OCI-LY3 (cell line): Measurements from ENCODE around the gene C1QL3.

ENCODE experiments used
- H2AFZ ChIP-seq: fragments of 200-600, 300-600 bp; shearing (Covaris generic); 2 replicates; pipeline ENCODE4 v1.6.0; 2014; ENCODE audit warnings: antibody characterized with exemption, low read depth, low read length
- H3K27ac ChIP-seq: fragments of 200-600, 300-600 bp; sonication (generic); 2 replicates; pipeline ENCODE4 v1.5.1; 2014; ENCODE audit warnings: mild to moderate bottlenecking, low read length, moderate library complexity, mixed read lengths
- H3K27me3 ChIP-seq: fragments of 200-600, 300-600 bp; sonication (generic); 2 replicates; pipeline ENCODE4 v1.6.1; 2014; ENCODE audit warnings: low read depth, low read length, mixed read lengths
- H3K36me3 ChIP-seq: fragments of 200-600, 300-600 bp; sonication (generic); replicated peaks from 2 replicates; pipeline ENCODE3; 2014; ENCODE audit warnings: low read depth, low read length, mixed read lengths
- H3K4me1 ChIP-seq: fragments of 300-600, 200-600 bp; sonication (generic); 2 replicates; pipeline ENCODE4 v1.6.1; 2014; ENCODE audit warnings: low read length, mixed read lengths
- H3K4me2 ChIP-seq: fragments of 200-600, 300-600 bp; sonication (generic); 2 replicates; pipeline ENCODE4 v1.6.1; 2014; ENCODE audit warnings: low read length, mixed read lengths
- H3K4me3 ChIP-seq: fragments of 300-600, 200-600 bp; sonication (generic); 2 replicates; pipeline ENCODE4 v1.5.1; 2014; ENCODE audit warnings: antibody characterized with exemption, mild to moderate bottlenecking, low read length, moderate library complexity
- H3K79me2 ChIP-seq: fragments of 300-600, 200-600 bp; shearing (Covaris generic); 2 replicates; pipeline ENCODE4 v1.6.1; 2014; ENCODE audit warnings: mild to moderate bottlenecking, low read length, mixed read lengths
- H3K9ac ChIP-seq: fragments of 300-600, 200-600 bp; shearing (Covaris generic); 2 replicates; pipeline ENCODE4 v1.6.0; 2014; ENCODE audit warnings: mild to moderate bottlenecking, low read length, moderate library complexity
- H3K9me3 ChIP-seq: fragments of 200-600, 300-600 bp; shearing (Covaris generic); 2 replicates; pipeline ENCODE4 v1.6.1; 2014; ENCODE audit warnings: low read length, mixed read lengths; ENCODE audit not compliant: insufficient read depth
- H4K20me1 ChIP-seq: fragments of 200-600, 300-600 bp; sonication (generic); 2 replicates; pipeline ENCODE4 v1.6.1; 2016; ENCODE audit warnings: low read length, mixed read lengths; ENCODE audit not compliant: insufficient read depth
- EZH2phosphoT487 ChIP-seq: fragments of 200-600 bp; shearing (Covaris generic); IDR thresholded peaks from 2 replicates; pipeline ENCODE4 v1.6.1; 2018; ENCODE audit warnings: antibody characterized with exemption, mixed run types, low read depth
- TF ChIP-seq, protein P1 (sequence below): fragments of 200-600, 300-600 bp; sonication (generic); IDR thresholded peaks from 2 replicates; pipeline ENCODE4 v1.5.1; 2014; ENCODE audit warnings: antibody characterized with exemption, low read length, low read depth

The C1QL3 gene

DNA sequence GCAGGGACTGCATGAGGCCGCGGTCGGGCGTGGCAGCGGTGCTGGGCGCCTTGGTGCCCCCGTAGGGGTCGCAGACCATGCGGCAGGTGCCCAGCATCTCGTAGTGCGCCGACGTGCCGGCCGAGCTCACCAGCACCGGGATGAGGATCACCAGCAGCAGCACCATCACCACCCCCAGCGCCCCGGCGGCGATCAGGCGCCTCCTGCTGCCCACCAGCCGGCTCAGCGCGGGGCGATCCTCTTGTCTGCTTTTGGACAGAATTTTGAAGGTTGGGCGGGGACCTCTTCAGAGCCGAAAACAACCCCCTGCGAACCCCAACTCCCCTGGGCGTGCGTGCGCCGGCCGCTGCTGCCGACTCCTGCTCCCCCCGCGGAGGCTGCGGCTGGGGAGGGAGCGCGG lies 779 bp downstream of the C1QL3 start:
- H3K27ac ChIP-seq: no peak overlapping the region
- H3K36me3 ChIP-seq: no peaks in the 10 kb centered on the region
- TF ChIP-seq, protein P1, sequence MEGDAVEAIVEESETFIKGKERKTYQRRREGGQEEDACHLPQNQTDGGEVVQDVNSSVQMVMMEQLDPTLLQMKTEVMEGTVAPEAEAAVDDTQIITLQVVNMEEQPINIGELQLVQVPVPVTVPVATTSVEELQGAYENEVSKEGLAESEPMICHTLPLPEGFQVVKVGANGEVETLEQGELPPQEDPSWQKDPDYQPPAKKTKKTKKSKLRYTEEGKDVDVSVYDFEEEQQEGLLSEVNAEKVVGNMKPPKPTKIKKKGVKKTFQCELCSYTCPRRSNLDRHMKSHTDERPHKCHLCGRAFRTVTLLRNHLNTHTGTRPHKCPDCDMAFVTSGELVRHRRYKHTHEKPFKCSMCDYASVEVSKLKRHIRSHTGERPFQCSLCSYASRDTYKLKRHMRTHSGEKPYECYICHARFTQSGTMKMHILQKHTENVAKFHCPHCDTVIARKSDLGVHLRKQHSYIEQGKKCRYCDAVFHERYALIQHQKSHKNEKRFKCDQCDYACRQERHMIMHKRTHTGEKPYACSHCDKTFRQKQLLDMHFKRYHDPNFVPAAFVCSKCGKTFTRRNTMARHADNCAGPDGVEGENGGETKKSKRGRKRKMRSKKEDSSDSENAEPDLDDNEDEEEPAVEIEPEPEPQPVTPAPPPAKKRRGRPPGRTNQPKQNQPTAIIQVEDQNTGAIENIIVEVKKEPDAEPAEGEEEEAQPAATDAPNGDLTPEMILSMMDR: no peak
- no peak for TF ChIP-seq EZH2phosphoT487
- H3K79me2 ChIP-seq: no peaks in the 10 kb centered on the region
- no peak overlapping the region for H3K9ac ChIP-seq
- H3K4me1 ChIP-seq: no peaks in the 10 kb centered on the region
- H3K4me2 ChIP-seq: peak overlapping the region; percentile 41
- H3K4me3 ChIP-seq: peak overlapping the region; percentile 58
- no peak overlapping the region for H2AFZ ChIP-seq
- H3K27me3 ChIP-seq: no peaks in the 10 kb centered on the region
- H3K9me3 ChIP-seq: no peaks in the 10 kb centered on the region
- no peaks in the 10 kb centered on the region for H4K20me1 ChIP-seq

DNA sequence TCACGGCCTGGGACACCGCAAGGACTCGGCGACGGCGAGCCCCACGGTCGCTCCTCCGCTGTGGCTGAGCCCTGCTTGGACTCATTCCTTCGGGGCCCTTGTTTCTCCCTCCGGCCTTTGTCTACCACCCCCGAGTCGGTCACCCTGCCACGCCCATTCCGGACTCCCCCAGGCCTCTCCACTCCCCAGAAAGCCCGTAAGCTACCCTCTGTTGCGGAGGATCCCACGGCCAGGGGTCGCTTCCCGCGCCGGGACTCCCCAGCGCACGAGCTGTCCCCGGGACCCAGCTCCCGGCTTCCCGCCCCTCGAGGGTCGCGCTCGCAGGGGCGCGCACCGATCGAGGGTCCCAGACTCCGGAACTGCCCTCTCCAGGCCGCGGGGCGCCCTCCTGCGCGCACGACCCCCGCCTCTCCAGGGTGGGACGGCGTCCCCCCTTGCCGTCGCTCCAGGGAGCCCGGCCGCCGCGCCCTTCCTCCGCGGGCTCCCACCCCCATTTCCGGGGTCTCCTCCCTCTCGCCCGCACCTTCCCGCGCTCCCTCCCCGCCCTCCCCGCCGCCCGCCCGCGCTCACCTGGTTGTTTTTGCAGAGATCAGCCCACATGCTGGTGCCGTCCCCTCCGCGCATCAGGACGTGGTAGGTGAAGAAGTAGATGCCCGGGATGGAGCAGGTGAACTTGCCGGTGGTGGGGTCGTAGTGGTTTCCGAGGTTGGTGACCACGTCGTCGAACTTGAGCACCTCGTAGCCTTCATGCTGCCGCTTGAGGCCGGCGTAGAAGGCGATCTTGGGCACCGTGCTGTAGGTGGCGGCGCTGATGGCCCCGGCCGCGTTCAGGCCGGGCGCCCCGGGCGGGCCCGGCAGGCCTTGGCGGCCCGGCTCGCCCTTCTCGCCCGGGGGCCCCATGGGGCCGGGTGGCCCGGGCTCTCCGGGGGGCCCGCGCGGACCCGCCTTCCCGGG lies 1.5 kb downstream of the C1QL3 start:
- Histone ChIP-seq H3K4me3 (no peak overlapping the region), H3K27me3 (no peaks in the 10 kb centered on the region), H3K9ac (no peak overlapping the region)

DNA sequence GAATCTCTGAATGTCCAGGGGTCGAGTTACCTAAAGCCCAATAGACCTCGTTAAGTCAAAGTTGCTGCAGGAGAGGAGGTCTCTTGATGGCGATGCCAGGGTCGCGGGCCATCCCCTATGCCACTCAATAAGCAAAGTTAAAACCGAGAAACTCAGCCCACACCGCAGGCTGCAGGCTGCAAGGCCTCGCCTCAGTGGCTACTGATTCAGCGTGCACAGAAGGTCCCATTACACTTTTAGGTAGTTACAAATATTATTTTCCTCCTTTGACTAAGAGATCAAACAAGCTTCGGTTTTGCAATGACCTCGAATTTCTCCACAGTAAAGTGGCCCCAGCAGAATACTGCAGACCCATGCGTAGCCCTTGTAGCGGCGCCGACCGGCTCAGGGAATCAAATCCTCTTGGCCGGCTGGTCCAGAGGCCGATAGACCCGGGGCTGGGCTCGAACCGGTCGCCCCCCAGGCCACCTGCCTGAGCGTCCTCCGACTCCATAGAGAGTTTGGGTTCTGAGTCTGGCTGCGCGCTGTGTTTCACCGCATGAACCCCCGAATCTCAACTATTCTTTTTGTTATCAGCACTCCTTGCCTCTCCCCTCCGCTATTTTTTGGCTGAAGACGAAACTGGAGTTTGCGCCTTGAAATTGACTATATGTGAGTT lies 2.3 kb downstream of the C1QL3 start:
- Histone ChIP-seq H3K4me1 (no peaks in the 10 kb centered on the region), H3K27ac (no peak overlapping the region), H3K79me2 (no peaks in the 10 kb centered on the region), H4K20me1 (no peaks in the 10 kb centered on the region), H3K36me3 (no peaks in the 10 kb centered on the region), H3K4me3 (no peak overlapping the region), H3K9me3 (no peaks in the 10 kb centered on the region), H3K27me3 (no peaks in the 10 kb centered on the region), H3K9ac (no peak overlapping the region), H2AFZ (no peak overlapping the region), H3K4me2 (no peak overlapping the region)
- TF ChIP-seq, protein P1: no peak
- no peak for TF ChIP-seq EZH2phosphoT487

More for the DNA sequence above, 1.5 kb downstream of the C1QL3 start:
- no peaks in the 10 kb centered on the region for H3K36me3 ChIP-seq
- H4K20me1 ChIP-seq: no peaks in the 10 kb centered on the region
- H3K9me3 ChIP-seq: no peaks in the 10 kb centered on the region
- no peak overlapping the region for H2AFZ ChIP-seq
- H3K4me2 ChIP-seq: no peak overlapping the region
- H3K4me1 ChIP-seq: no peaks in the 10 kb centered on the region
- no peaks in the 10 kb centered on the region for H3K79me2 ChIP-seq
- no peak for TF ChIP-seq EZH2phosphoT487
- TF ChIP-seq, protein P1: no peak
- H3K27ac ChIP-seq: no peak overlapping the region

DNA sequence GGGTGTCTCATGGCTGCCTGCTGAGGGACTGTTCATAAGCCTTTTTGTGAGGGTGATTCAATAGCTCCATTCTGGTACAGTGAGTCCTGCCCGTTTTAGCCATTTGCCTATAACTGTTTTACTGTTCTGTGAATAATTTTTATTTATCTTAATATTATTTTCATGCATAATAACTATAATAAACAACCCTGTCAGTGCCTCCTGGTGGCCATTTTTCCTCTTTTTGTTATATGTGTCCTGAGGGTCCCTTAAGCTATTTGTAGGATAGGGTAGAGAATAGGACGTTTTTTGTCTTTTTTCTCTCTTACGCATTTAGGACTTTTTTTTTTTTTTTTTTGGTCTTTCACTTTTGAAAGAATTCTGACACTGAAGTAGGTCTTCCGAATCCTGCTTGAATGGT lies 2.9 kb downstream of the C1QL3 start:
- H3K4me1 ChIP-seq: no peaks in the 10 kb centered on the region
- no peaks in the 10 kb centered on the region for H3K27me3 ChIP-seq
- no peak overlapping the region for H3K27ac ChIP-seq
- H3K4me3 ChIP-seq: no peak overlapping the region
- no peaks in the 10 kb centered on the region for H4K20me1 ChIP-seq
- H2AFZ ChIP-seq: no peak overlapping the region
- no peak overlapping the region for H3K9ac ChIP-seq
- no peak overlapping the region for H3K4me2 ChIP-seq
- no peaks in the 10 kb centered on the region for H3K79me2 ChIP-seq
- TF ChIP-seq, protein P1: no peak
- no peak for TF ChIP-seq EZH2phosphoT487
- no peaks in the 10 kb centered on the region for H3K9me3 ChIP-seq
- H3K36me3 ChIP-seq: no peaks in the 10 kb centered on the region
